Measurements from ENCODE around the gene MRPL52. TPM values are rescaled to one million over a fixed set of nuclear protein-coding genes. Genes with fewer than 3 reads are reported as not detected.

The MRPL52 gene
- total RNA-seq, 1 experiment from 2014 or later: 104 TPM

DNA sequence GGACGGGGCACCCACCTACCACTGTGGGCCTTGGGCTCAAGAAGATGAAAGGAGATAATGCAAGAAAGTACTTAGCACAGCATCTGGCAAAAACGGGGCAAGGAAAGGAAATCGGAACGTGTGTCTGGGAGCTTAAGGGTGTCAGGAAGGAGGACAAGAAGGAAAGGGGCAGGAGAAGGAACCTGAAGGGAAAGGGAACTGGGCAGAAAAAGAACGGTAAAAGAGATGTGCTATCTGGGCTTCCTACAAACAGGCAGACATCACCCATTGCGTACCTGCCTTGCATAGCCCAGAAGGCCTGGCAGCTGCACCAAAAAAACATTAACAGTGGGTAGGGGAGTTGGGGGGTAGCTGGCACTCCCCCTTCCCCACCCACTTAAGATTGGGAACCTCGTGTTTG is 52.4 kb downstream of the MRPL52 start:
- DNase-seq (ENCODE audit: low read depth): no peak

GRCh38 chr14:22882529-22883172 is 53.0 kb downstream of the MRPL52 start:
- DNase-seq (ENCODE audit: low read depth): no peak

GRCh38 chr14:22883173-22883976 is 53.7 kb downstream of the MRPL52 start, which contains the start of gene REM2:
REM2 (plus strand) TSS chr14:22883222; CDS start chr14:22883288, 66 bp downstream.
- DNase-seq (ENCODE audit: low read depth): no peak

GRCh38 chr14:22884076-22884737 is 54.5 kb downstream of the MRPL52 start:
- no peak for DNase-seq (ENCODE audit: low read depth)

Other genes with a start within 250 kb of the MRPL52 start
- gene DAD1, start 240.7 kb upstream of the MRPL52 start, total RNA-seq (2014; rRNA removed): 284 and 290 TPM in 2 replicates
- gene ABHD4, start 231.6 kb upstream of the MRPL52 start, total RNA-seq (2014; rRNA removed): 6.5 and 9.8 TPM in 2 replicates
- gene OR6J1, start 185.5 kb upstream of the MRPL52 start, total RNA-seq (2014; rRNA removed): not detected in 2 replicates
- 80.6 and 83.2 TPM in 2 replicates for gene OXA1L, start 63.2 kb upstream of the MRPL52 start, total RNA-seq (2014; rRNA removed)
- gene SLC7A7, start 14.5 kb upstream of the MRPL52 start, total RNA-seq (2014; rRNA removed): 4.2 and 4.6 TPM in 2 replicates
- gene MMP14, start 6.7 kb downstream of the MRPL52 start, total RNA-seq (2014; rRNA removed): 292 and 331 TPM in 2 replicates
- 86.0 and 86.5 TPM in 2 replicates for gene LRP10, start 41.9 kb downstream of the MRPL52 start, total RNA-seq (2014; rRNA removed)
- gene REM2, start 53.3 kb downstream of the MRPL52 start, total RNA-seq (2014; rRNA removed): 0.06 and 0.13 TPM in 2 replicates
- gene RBM23, start 89.3 kb downstream of the MRPL52 start, total RNA-seq (2014; rRNA removed): 75.6 and 131 TPM in 2 replicates
- gene PRMT5, start 99.5 kb downstream of the MRPL52 start, total RNA-seq (2014; rRNA removed): 51.7 and 66.0 TPM in 2 replicates
- gene HAUS4, start 127.2 kb downstream of the MRPL52 start, total RNA-seq (2014; rRNA removed): 45.5 and 54.8 TPM in 2 replicates
- gene AJUBA, start 152.7 kb downstream of the MRPL52 start, total RNA-seq (2014; rRNA removed): 67.1 and 78.4 TPM in 2 replicates
- 4.0 and 8.6 TPM in 2 replicates for gene C14orf93, start 180.3 kb downstream of the MRPL52 start, total RNA-seq (2014; rRNA removed)
- 235 and 240 TPM in 2 replicates for gene PSMB5, start 205.0 kb downstream of the MRPL52 start, total RNA-seq (2014; rRNA removed)
- gene PSMB11, start 212.3 kb downstream of the MRPL52 start, total RNA-seq (2014; rRNA removed): not detected in 2 replicates
- gene CDH24, start 227.6 kb downstream of the MRPL52 start, total RNA-seq (2014; rRNA removed): 10.4 and 11.0 TPM in 2 replicates